HG03139 (cell line): ENCODE measurements around the gene ABTB1.

ENCODE experiments used
- ATAC-seq: cut with Tn5 transposase; IDR thresholded peaks from one replicate; pipeline ENCODE4 v1.9.1; 2021; ENCODE audit not compliant: unreplicated experiment

Gene ABTB1

GRCh38 chr3:127686512-127686894 lies 13.8 kb downstream of the ABTB1 start:
- no peak for ATAC-seq

GRCh38 chr3:127687228-127687737 lies 14.5 kb downstream of the ABTB1 start:
- no peak for ATAC-seq

- ATAC-seq = no peak
These were observed 15.3 kb downstream of the ABTB1 start for GRCh38 chr3:127688022-127688415.

GRCh38 chr3:127688416-127689265 lies 15.9 kb downstream of the ABTB1 start:
- no peak for ATAC-seq

GRCh38 chr3:127689266-127689860 lies 16.6 kb downstream of the ABTB1 start:
- no peak for ATAC-seq

GRCh38 chr3:127690106-127690505 lies 17.4 kb downstream of the ABTB1 start:
- ATAC-seq = no peak

GRCh38 chr3:127690823-127691452 lies 18.2 kb downstream of the ABTB1 start:
- ATAC-seq = no peak

- ATAC-seq = no peak
These were observed 18.7 kb downstream of the ABTB1 start for GRCh38 chr3:127691489-127691888.

GRCh38 chr3:127691974-127692373 lies 19.2 kb downstream of the ABTB1 start:
- ATAC-seq = no peak

GRCh38 chr3:127692501-127693335 lies 20.0 kb downstream of the ABTB1 start:
- no peak for ATAC-seq

- no peak for ATAC-seq
These were observed 20.6 kb downstream of the ABTB1 start for GRCh38 chr3:127693336-127693843.

- ATAC-seq = no peak
These were observed 21.9 kb downstream of the ABTB1 start for GRCh38 chr3:127694467-127695215.

GRCh38 chr3:127697551-127698240 lies 24.9 kb downstream of the ABTB1 start:
- peak; percentile 61 for ATAC-seq

- ATAC-seq = no peak
These were observed 25.5 kb downstream of the ABTB1 start for GRCh38 chr3:127698286-127698685.

GRCh38 chr3:127698691-127699415 lies 26.1 kb downstream of the ABTB1 start:
- ATAC-seq = no peak

- ATAC-seq = no peak
These were observed 26.9 kb downstream of the ABTB1 start for GRCh38 chr3:127699416-127700300.

GRCh38 chr3:127700406-127700805 lies 27.7 kb downstream of the ABTB1 start:
- no peak for ATAC-seq
